ENCODE data around the gene CTF1. TPM values are rescaled to one million over a fixed set of nuclear protein-coding genes. Genes with fewer than 3 reads are reported as not detected.

The CTF1 gene
- total and polyA plus RNA-seq, 10 of the 15 experiments (the other 5 are each of a cell fraction or from before 2014, with no cell fraction given) = 0.04 to 0.46 (median 0.11) TPM; not detected in 3

DNA sequence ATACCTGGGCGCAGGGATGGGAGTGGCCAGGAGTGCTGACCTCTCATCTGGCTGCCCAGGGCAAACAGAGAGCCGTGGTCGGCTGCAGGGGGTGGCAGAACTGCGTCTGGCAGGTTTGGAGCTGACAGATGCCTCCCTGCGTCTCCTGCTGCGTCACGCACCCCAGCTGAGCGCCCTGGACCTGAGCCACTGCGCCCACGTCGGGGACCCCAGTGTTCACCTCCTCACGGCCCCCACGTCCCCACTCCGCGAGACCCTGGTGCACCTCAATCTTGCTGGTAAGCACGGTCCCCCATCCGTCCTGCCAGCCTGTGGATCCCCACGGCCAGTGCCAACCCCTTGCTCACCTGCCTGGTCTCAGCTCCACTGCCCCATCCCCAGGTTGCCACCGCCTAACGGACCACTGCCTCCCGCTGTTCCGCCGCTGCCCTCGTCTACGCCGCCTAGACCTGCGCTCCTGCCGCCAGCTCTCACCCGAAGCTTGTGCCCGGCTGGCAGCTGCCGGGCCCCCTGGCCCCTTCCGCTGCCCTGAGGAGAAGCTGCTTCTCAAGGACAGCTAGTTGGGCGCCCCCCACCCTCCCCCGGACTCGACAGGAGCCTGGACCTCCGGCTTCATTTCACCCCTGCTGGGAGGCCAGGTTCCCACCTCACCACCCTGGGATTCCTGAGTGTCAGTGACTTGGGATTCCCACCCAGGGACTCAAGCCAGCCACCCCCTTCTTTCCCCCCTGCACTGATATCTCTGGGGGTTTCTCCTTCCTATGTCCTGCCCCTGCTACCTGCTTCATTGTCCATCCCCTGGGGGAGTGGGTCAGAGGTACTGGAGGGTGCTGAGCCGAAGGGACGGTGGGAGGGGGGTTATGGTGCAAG, 50.5 kb downstream of the CTF1 start:
- FAIRE-seq (no peak), DNase-seq (ENCODE audit: low read depth, low spot score) (no peak), ATAC-seq (no peak)
- Histone ChIP-seq H3K27ac (ENCODE audit: control insufficient read depth, insufficient read depth) (no peak overlapping the region), H3K4me3 (no peak overlapping the region), H3K36me3 (ENCODE audit: control insufficient read depth in 2 of 2, insufficient read depth in 2 of 2, low read length in 1 of 2) (peaks cover 1 to 12% of the 10 kb centered on the region in 2 experiments; a peak in 2 of 4 replicates), H3K4me1 (ENCODE audit: control insufficient read depth, insufficient read depth, low read length) (peaks cover 12% of the 10 kb centered on the region), H3K27me3 (replicated peaks in 1 of 2; ENCODE audit: control insufficient read depth in 2 of 2, insufficient read depth in 2 of 2, low read length in 1 of 2) (no peaks in the 10 kb centered on the region), H3K79me2 (ENCODE audit: control insufficient read depth, insufficient read depth, low read length) (peaks cover 19% of the 10 kb centered on the region), H4K20me1 (ENCODE audit: control insufficient read depth, insufficient read depth) (no peaks in the 10 kb centered on the region), H3K9ac (ENCODE audit: control insufficient read depth, insufficient read depth, low read length) (no peak overlapping the region), H3K4me2 (ENCODE audit: control insufficient read depth, insufficient read depth) (no peak overlapping the region), H3K9me3 (replicated peaks; ENCODE audit: control insufficient read depth, insufficient read depth, low read length) (no peaks in the 10 kb centered on the region), H2AFZ (ENCODE audit: control insufficient read depth, low read depth, low read length) (no peak overlapping the region)
- SMC1A ChIA-PET (ENCODE audit: uncharacterized antibody, unreplicated experiment) = no interaction called here
- BruUV-seq (replicated peaks) = no TSS peak
- WGBS (ENCODE audit: insufficient coverage, insufficient replicate concordance, low lambda C conversion rate, missing lambda C conversion rate) = 97% methylated on average over 38 of the region's 38 CpGs
- POLR2A ChIA-PET = no interaction called here
- TF ChIP-seq RCOR1 (conservative IDR thresholded peaks at IDR 0.05; ENCODE audit: low read depth, low read length) (no peak), IKZF1 (conservative IDR thresholded peaks at IDR 0.05) (no peak), NRF1 (conservative IDR thresholded peaks at IDR 0.05; ENCODE audit: low read depth, low read length) (no peak), RUNX3 (IDR thresholded peaks at IDR 0.05; ENCODE audit: low read length) (no peak), SIN3A (IDR thresholded peaks at IDR 0.05; ENCODE audit: low read depth, low read length) (no peak), TCF7 (IDR thresholded peaks at IDR 0.05; ENCODE audit: borderline replicate concordance) (no peak), ATF7 (IDR thresholded peaks at IDR 0.05; ENCODE audit: low read depth) (no peak), CEBPB (IDR thresholded peaks at IDR 0.05; ENCODE audit: borderline replicate concordance in 1 of 2, low read depth in 2 of 2, low read length in 2 of 2) (no peak), TARDBP (IDR thresholded peaks at IDR 0.05; ENCODE audit: borderline replicate concordance) (no peak)
- TF ChIP-seq, protein P1, sequence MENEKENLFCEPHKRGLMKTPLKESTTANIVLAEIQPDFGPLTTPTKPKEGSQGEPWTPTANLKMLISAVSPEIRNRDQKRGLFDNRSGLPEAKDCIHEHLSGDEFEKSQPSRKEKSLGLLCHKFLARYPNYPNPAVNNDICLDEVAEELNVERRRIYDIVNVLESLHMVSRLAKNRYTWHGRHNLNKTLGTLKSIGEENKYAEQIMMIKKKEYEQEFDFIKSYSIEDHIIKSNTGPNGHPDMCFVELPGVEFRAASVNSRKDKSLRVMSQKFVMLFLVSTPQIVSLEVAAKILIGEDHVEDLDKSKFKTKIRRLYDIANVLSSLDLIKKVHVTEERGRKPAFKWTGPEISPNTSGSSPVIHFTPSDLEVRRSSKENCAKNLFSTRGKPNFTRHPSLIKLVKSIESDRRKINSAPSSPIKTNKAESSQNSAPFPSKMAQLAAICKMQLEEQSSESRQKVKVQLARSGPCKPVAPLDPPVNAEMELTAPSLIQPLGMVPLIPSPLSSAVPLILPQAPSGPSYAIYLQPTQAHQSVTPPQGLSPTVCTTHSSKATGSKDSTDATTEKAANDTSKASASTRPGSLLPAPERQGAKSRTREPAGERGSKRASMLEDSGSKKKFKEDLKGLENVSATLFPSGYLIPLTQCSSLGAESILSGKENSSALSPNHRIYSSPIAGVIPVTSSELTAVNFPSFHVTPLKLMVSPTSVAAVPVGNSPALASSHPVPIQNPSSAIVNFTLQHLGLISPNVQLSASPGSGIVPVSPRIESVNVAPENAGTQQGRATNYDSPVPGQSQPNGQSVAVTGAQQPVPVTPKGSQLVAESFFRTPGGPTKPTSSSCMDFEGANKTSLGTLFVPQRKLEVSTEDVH (IDR thresholded peaks at IDR 0.05; ENCODE audit: low read depth, partially characterized antibody) = no peak
- in situ Hi-C loops (cut with MboI) (no loop called here), intact Hi-C loops (cut with micrococcal nuclease; ENCODE audit: unreplicated experiment) (no loop called here)
- RAD21 ChIA-PET (ENCODE audit: unreplicated experiment) = no interaction called here
- CTCF ChIA-PET = no interaction called here

Measured in GM12878 (cell line).